GM21447 (cell line): ENCODE results near the gene TMEM45B.
"Not testable (repeated sequence)": the region's sequence is repeated elsewhere in the genome, so short reads cannot be mapped to it uniquely, and the experiment has no call there.

Experiments used
- ATAC-seq: cut with Tn5 transposase; IDR thresholded peaks from one replicate; pipeline ENCODE4 v1.9.1; 2021; ENCODE audit not compliant: unreplicated experiment

Gene TMEM45B

GRCh38 chr11:129815596-129816461 is at the start of gene TMEM45B:
TMEM45B (plus strand) TSS chr11:129815848; CDS start chr11:129852483, 36,635 bp downstream.
- no peak for ATAC-seq

DNA sequence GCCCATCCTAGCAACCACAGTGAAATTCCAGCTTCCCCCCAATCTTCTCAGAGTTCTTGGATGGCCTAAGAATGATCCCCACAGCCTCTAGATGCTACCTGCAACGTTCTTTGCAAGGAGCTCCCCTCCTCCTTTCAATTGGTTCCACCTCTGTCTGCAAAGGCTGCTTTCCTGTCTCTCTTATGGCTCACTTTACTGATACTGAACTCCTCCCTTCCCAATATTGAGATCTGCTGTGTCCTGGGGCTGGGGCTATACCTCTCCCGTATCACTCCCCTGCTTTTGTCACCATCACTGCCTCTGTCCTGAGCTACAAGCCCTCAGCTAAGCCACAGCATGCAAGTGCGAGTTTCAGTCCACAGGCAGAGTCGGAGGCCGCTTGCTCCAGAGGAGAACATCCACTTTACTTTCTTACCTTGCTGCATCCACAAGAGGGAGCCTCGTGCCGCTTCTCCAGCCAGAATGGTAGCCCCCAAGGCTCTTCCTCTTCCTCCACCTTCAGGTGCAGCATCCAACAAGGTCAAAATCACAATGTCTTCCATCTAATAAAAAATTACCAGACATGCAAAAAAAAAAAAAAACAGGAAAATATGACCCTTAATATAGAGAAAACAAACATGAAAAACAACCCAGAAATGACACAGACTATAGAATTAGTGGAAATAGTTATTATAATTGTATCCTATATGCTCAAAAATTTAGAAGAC is 48.6 kb upstream of the TMEM45B start:
- ATAC-seq, result no peak

DNA sequence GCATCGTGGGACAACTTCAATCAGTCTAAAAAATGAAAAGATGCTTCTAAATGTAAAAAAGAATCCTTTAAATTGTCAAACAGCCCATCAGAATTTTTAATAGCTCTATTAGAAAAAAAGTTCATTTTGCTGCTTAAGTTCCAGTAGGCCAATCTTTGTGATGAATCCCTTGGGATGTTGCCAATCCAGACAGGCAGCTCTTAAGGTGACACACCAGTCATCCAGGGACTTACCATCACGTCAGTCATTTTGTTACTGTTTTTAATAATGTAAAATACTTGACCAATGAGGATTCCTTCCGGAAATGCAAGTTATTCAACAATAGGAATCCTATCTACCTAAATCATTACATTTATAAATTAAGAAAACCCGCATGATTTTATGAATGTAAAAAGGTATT is 47.8 kb upstream of the TMEM45B start:
- ATAC-seq, result no peak

GRCh38 chr11:129768356-129768755 is 47.3 kb upstream of the TMEM45B start:
- no peak for ATAC-seq

- ATAC-seq, result no peak
These were observed 46.6 kb upstream of the TMEM45B start for GRCh38 chr11:129769059-129769458.

GRCh38 chr11:129770993-129771392 is 44.7 kb upstream of the TMEM45B start:
- ATAC-seq, result no peak

DNA sequence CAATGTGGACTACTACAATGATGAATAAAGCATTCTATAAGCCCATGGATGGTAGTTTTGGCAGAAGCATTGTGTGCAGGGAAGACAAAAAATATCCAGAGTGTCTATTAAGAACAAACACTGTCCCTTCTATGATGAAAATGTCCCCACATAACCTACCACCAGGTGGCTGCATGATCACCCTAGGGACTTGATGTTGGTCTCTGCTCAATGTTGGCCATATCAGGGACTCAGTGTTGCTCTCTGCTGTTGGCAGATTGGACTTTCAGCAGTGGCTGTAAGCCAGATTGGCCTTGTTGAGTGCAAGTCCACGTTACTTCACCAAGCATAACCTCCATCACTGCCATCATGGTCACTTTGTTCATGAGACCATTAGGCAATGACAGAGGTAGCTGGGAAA is 44.2 kb upstream of the TMEM45B start:
- not testable (repeated sequence) for ATAC-seq

GRCh38 chr11:129778877-129779276 is 36.8 kb upstream of the TMEM45B start:
- no peak for ATAC-seq

DNA sequence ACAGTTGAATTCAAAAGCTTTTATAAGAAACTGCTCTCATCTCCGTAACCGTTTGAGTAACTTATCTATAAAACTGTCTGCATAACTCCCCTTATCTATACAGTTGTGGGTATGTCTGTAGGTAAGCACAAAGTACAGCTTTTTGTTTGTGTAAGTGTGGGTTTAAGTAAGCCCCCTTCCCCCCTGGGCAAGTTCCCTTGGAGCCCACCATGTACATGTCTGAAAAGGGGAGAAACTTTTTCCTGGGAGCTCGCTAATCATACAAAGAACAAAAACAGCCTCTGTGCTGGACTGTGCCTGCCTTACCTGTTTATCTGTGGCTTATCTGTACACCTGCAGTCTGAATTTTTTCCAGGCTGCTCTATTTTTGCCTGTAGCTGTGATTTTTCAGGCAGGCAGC is 36.3 kb upstream of the TMEM45B start:
- no peak for ATAC-seq

- no peak for ATAC-seq
These were observed 30.1 kb upstream of the TMEM45B start for GRCh38 chr11:129785383-129786111.

DNA sequence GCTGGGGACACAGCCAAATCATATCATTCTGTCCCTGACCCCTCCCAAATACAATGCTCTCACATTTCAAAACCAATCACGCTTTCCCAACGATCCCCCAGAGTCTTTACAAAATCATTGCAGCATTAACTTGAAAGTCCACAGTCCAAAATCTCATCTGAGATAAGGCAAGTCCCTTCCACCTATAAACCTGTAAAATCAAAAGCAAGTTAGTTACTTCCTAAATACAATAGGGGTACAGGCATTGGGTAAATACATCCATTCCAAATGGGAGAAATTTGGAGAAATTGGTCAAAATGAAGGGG is 29.6 kb upstream of the TMEM45B start:
- ATAC-seq, result not testable (repeated sequence)

- no peak for ATAC-seq
These were observed 28.0 kb upstream of the TMEM45B start for GRCh38 chr11:129787532-129788155.

- ATAC-seq, result no peak
These were observed 27.4 kb upstream of the TMEM45B start for GRCh38 chr11:129788278-129788677.

DNA sequence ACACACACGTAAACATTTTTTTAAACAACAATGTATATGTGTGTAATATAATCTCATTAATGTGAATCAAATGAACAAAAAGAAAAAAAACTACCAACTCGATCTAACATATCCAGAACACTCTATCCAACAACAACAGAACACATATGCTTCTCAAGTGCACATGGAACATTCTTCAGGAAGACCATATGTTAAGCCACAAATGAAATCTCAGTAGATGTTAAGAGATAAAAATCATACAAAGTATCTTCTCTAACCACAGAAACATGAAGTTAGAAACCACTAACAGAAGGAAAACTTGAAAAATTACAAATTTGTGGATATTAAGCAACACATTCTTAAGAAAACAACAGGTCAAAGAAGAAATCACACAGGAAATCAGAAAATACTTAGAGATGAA is 25.5 kb upstream of the TMEM45B start:
- ATAC-seq, result no peak

GRCh38 chr11:129791515-129791914 is 24.1 kb upstream of the TMEM45B start:
- ATAC-seq, result no peak

DNA sequence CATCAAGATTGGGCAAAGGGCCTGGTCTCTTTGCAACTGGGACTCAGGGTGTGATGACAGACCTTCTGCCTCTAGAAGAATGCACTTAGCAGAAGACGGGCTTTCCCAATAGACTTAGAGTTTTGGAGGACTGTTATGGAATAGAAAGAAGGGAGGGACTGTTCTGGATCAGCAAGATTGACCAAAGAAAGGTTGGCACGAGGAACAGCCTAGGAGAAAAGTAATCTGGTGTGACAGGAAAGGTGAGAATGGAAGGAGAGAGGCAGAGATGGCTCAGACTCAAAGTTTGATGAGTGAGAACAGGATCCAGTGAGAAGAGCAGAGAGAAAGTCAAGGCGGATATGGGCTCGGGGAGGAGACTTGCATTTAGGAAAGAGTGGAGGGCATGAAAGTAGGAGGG is 23.0 kb upstream of the TMEM45B start:
- ATAC-seq, result no peak

DNA sequence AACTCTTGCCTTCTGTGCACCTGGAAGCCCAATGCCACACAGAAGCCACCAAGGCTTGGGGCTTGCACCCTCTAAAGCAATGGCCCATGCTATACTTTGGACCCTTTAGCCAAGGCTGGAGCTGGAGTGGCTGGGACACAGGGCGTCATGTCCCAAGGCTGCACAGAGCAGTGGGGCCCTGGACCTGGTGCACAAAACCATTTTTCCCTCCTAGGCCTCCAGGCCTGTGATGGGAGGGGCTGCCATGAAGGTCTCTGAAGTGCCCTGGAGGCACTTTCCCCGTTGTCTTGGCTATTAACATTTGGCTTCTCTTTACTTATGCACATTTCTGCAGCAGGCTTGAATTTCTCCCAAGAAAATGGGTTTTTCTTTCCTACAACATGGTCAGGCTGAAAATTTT is 20.6 kb upstream of the TMEM45B start:
- ATAC-seq, result no peak

- ATAC-seq, result no peak
These were observed 17.4 kb upstream of the TMEM45B start for GRCh38 chr11:129798212-129798611.

DNA sequence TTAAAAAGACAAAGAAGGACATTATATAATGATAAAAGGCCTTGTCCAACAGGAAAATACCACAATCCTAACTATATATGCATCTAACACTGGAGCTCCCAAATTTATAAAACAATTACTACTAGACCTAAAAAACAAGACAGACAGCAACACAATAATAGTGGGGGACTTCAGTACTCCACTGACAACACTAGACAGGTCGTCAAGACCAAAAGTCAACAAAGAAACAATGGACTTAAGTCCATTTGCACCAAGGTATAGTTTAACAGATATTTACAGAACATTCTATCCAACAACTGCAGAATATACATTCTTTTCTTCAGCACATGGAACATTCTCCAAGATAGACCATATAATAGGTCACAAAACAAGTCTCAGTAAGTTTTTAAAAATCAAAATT is 15.5 kb upstream of the TMEM45B start:
- not testable (repeated sequence) for ATAC-seq

GRCh38 chr11:129800655-129801054 is 15.0 kb upstream of the TMEM45B start:
- no peak for ATAC-seq

GRCh38 chr11:129803533-129803932 is 12.1 kb upstream of the TMEM45B start:
- ATAC-seq, result no peak
